Tibial nerve (tissue), 4 donors: ENCODE data around the gene ATP5ME.

Experiments used
- CTCF ChIP-seq, 5 experiments: fragments of 200-600 bp in 3 of 5; fragments of 450-650 bp in 2 of 5; sonication (generic) in 3 of 5; IDR thresholded peaks; one replicate each; pipeline ENCODE4 v1.5.1; 2016 to 2019; ENCODE audit warnings: antibody characterized with exemption in 5 of 5, mild to moderate bottlenecking in 3 of 5, moderate library complexity in 2 of 5
- EP300 ChIP-seq, 2 donors: sonication (generic); formaldehyde crosslinking; IDR thresholded peaks; one replicate each; pipeline ENCODE4 v1.6.1; 2017; ENCODE audit warnings: antibody characterized with exemption in 2 of 2, mild to moderate bottlenecking in 1 of 2
- POLR2A ChIP-seq, 2 donors: fragments of 450-650 bp; IDR thresholded peaks; one replicate each; pipeline ENCODE4 v1.6.1; 2017; ENCODE audit warnings: antibody characterized with exemption in 2 of 2, mild to moderate bottlenecking in 2 of 2, moderate library complexity in 2 of 2

- no peak for TF ChIP-seq CTCF (IDR thresholded peaks at IDR 0.05)
- no peak for TF ChIP-seq POLR2A (IDR thresholded peaks at IDR 0.05)
- no peak for TF ChIP-seq EP300 (IDR thresholded peaks at IDR 0.05)
These were observed 44.0 kb downstream of the ATP5ME start for GRCh38 chr4:629915-630641.
